Kidney epithelial cell (primary cell): Measurements from ENCODE around the gene ERN1. TPM values are rescaled to one million over a fixed set of nuclear protein-coding genes. Genes with fewer than 3 reads are reported as not detected.

Source experiments
- DNase-seq: peaks from one replicate; pipeline ENCODE4 v3.0.0-alpha.2; 2010; ENCODE audit warnings: low read depth
- H3K27me3 ChIP-seq: 2 replicates; pipeline ENCODE4 v1.6.0; 2011; ENCODE audit warnings: low read length; ENCODE audit not compliant: control insufficient read depth, insufficient read depth
- H3K36me3 ChIP-seq: 2 replicates; pipeline ENCODE4 v1.5.1; 2011; ENCODE audit warnings: low read length; ENCODE audit not compliant: control insufficient read depth, insufficient read depth
- H3K4me3 ChIP-seq: 2 replicates; pipeline ENCODE4 v1.5.1; 2011; ENCODE audit warnings: low read depth, mild to moderate bottlenecking, control low read depth, low read length
- total RNA-seq: library from RNA; depleted of rRNA; stranded (reverse); fragments of >200 nt; gene quantifications from 2 replicates; pipeline ENCODE4 v1.2.3, GENCODE V29; 2015
- TF ChIP-seq, protein P1 (sequence below): IDR thresholded peaks from 2 replicates; pipeline ENCODE4 v1.5.1; 2011; ENCODE audit warnings: mild to moderate bottlenecking, moderate library complexity, low read length, control low read depth, inconsistent platforms; ENCODE audit not compliant: insufficient read depth, poor library complexity, severe bottlenecking

Gene ERN1
- total RNA-seq, 1 donor from 2014 or later: 19.6 TPM

DNA sequence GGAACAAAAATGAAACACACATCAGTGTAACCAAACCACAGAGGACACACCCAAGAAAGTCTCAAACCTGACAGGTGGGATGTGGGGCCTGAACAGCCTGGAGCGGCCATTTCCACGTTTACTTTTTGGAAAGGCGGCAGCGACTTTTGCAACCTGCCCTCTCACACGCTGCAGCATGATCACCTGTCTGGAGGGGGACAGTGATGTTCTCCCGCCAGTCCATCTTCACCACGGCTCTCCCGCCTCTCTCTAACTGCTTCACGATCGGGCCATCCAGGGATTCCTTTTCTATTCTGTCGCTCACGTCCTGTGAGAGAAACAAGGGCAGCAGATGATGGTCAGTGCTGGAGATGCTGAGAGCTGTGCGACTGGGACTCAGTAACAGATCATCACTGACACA lies 84.8 kb downstream of the ERN1 start:
- Histone ChIP-seq H3K36me3 (peaks cover 2% of the 10 kb centered on the region), H3K27me3 (no peaks in the 10 kb centered on the region), H3K4me3 (no peak overlapping the region)
- DNase-seq: no peak
- TF ChIP-seq, protein P1, sequence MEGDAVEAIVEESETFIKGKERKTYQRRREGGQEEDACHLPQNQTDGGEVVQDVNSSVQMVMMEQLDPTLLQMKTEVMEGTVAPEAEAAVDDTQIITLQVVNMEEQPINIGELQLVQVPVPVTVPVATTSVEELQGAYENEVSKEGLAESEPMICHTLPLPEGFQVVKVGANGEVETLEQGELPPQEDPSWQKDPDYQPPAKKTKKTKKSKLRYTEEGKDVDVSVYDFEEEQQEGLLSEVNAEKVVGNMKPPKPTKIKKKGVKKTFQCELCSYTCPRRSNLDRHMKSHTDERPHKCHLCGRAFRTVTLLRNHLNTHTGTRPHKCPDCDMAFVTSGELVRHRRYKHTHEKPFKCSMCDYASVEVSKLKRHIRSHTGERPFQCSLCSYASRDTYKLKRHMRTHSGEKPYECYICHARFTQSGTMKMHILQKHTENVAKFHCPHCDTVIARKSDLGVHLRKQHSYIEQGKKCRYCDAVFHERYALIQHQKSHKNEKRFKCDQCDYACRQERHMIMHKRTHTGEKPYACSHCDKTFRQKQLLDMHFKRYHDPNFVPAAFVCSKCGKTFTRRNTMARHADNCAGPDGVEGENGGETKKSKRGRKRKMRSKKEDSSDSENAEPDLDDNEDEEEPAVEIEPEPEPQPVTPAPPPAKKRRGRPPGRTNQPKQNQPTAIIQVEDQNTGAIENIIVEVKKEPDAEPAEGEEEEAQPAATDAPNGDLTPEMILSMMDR: no peak

DNA sequence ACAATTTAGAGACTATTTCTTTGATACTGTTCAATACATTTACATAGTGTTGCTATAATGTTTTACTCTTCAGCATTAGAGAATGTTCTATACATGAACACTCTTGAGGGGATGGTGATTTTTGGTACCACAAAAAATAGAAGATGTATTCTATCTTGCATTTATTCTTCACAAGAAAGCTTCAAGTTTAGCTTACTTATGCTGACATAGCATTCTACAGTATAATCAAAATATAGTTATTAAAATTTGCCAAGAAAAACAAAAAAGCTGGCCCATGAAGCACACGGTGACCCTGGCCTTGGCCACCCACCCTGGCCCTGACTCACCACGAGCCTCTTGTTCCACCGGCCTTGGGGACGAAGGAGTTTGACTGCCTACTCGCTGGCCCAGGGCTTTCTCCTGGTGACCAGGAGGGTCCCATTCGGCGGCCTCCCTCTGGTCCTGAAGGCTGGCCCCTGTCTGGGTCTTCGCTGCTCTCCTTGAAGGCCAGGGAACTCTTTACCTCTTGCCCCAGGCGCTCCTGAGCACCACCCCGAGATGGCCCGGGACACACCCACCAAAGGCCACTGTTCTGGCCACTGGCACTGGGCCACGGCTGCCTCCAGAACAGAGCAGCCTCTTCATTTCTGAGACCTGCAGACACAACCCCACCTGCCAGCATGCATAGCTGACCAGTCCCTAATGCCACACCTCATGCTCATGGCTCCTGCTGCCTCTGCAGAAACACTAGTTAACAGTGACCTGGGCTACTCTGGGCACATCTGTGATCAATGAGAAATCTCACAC lies 87.1 kb downstream of the ERN1 start:
- H3K36me3 ChIP-seq: peaks cover 2% of the 10 kb centered on the region
- DNase-seq: no peak
- TF ChIP-seq, protein P1: no peak
- H3K27me3 ChIP-seq: no peaks in the 10 kb centered on the region
- H3K4me3 ChIP-seq: no peak overlapping the region

DNA sequence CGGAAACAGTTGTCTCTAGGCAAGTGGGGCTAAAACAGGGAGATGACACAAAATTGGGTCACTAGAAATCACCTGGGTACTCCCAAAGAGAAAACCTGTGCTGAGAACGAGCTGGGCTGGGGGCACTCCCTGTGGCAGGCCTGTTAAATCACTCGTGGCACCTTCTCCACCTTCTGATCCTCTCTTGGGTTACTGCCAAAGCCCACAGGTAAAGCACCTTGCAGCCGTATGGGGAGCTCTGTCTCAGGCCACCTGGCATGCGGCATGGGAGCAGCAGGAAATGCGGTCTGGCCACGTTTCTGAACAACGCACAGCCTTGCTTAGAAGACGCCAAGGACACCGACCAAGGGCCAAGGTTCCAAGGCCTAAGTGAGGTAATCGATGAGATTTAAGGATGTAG lies 88.0 kb downstream of the ERN1 start:
- TF ChIP-seq, protein P1: no peak
- Histone ChIP-seq H3K27me3 (no peaks in the 10 kb centered on the region), H3K4me3 (no peak overlapping the region), H3K36me3 (peaks cover 2% of the 10 kb centered on the region)
- DNase-seq: no peak

DNA sequence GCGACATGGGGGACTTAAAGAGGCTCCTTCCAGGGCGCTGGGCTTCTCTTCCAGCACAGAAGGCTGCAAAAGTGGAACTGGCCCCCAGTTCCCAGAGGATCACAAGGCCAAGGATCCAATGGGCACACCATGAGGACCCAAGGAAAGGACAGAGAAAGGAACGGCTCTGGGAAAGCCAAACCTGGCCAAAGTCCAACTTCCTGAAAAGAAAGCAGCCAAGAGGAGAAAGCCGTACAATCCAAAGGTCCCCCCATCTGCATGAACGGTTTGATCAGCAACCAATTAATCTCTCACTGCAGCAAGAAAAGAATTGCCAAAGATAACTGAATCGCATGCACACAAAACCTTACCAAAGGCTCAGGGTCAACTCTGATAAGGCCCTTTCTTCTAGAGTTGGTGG lies 89.7 kb downstream of the ERN1 start:
- H3K27me3 ChIP-seq: no peaks in the 10 kb centered on the region
- peaks cover 2% of the 10 kb centered on the region for H3K36me3 ChIP-seq
- H3K4me3 ChIP-seq: no peak overlapping the region
- TF ChIP-seq, protein P1: no peak
- DNase-seq: no peak

DNA sequence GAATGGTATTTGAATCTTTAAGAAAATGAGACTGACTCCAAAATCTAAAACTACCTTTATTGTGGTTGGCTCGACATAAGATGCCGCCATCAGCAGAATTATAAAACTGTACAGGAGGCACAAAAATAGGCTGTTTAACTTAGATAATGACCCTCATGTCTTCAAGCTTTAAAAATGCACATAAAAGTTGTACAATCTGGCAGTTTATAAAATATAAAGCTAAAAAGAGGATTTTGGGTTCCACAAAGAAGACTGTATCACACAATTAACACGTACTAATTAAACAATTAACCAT lies 90.9 kb downstream of the ERN1 start:
- H3K36me3 ChIP-seq: peaks cover 2% of the 10 kb centered on the region
- H3K4me3 ChIP-seq: no peak overlapping the region
- H3K27me3 ChIP-seq: no peaks in the 10 kb centered on the region
- no peak for DNase-seq
- TF ChIP-seq, protein P1: no peak
